CD14-positive monocyte (primary cell): ENCODE measurements around the gene SPSB2. TPM values are rescaled to one million over a fixed set of nuclear protein-coding genes. Genes with fewer than 3 reads are reported as not detected.
A peak's percentile ranks its signal among the peaks of the same experiment; 100 is the strongest.

Source experiments
- DNase-seq, 3 donors: peaks; one replicate each; pipeline ENCODE4 v3.0.0-alpha.2; 2011 to 2022
- H2AFZ ChIP-seq: 2 replicates; pipeline ENCODE4 v1.6.0; 2012; ENCODE audit warnings: mild to moderate bottlenecking, low read depth, low read length, inconsistent platforms; ENCODE audit not compliant: insufficient read depth, poor library complexity, severe bottlenecking
- H3K27ac ChIP-seq, 2 donors: 1 replicate in 1 of 2; 2 replicates in 1 of 2; pipeline ENCODE4 v1.5.1; 2012 to 2013; ENCODE audit warnings: low read length in 2 of 2, control low read depth in 1 of 2, inconsistent platforms in 1 of 2, low read depth in 1 of 2, mild to moderate bottlenecking in 1 of 2
- H3K27me3 ChIP-seq, 2 donors: one replicate each; pipeline versions ENCODE4 v1.6.0 to v1.6.1; 2011 to 2013; ENCODE audit warnings: low read length in 2 of 2; ENCODE audit not compliant: control insufficient read depth in 2 of 2, insufficient read depth in 2 of 2
- H3K36me3 ChIP-seq, 2 donors: replicated peaks in 1 of 2; 1 replicate in 1 of 2; 2 replicates in 1 of 2; pipeline versions ENCODE4 v1.5.1 to v1.6.1; 2012 to 2013; ENCODE audit warnings: low read length in 2 of 2, control low read depth in 1 of 2, inconsistent platforms in 1 of 2, mild to moderate bottlenecking in 1 of 2; ENCODE audit not compliant: insufficient read depth in 2 of 2, control insufficient read depth in 1 of 2
- H3K4me1 ChIP-seq, 2 donors: 1 replicate in 1 of 2; 2 replicates in 1 of 2; pipeline versions ENCODE4 v1.5.1 to v1.6.1; 2012 to 2013; ENCODE audit warnings: low read length in 2 of 2, control low read depth in 1 of 2, inconsistent platforms in 1 of 2, mild to moderate bottlenecking in 1 of 2, moderate library complexity in 1 of 2; ENCODE audit not compliant: insufficient read depth in 2 of 2, control insufficient read depth in 1 of 2
- H3K4me2 ChIP-seq: replicated peaks from 2 replicates; pipeline ENCODE3; 2012; ENCODE audit warnings: low read length, moderate library complexity, mild to moderate bottlenecking; ENCODE audit not compliant: poor library complexity, severe bottlenecking; ENCODE audit errors: extremely low read depth
- H3K4me3 ChIP-seq, 3 experiments: fragments of 200-600 bp in 1 of 3; sonication (generic) in 1 of 3; replicated peaks in 1 of 3; 1 replicate in 2 of 3; 2 replicates in 1 of 3; pipeline ENCODE4 v1.5.1; 2011 to 2013; ENCODE audit warnings: low read length in 3 of 3, mild to moderate bottlenecking in 3 of 3, control low read depth in 2 of 3, low read depth in 2 of 3, inconsistent platforms in 1 of 3, moderate library complexity in 1 of 3
- H3K79me2 ChIP-seq: 2 replicates; pipeline ENCODE4 v1.6.0; 2012; ENCODE audit warnings: mild to moderate bottlenecking, control low read depth, inconsistent platforms, low read length, moderate library complexity; ENCODE audit not compliant: insufficient read depth
- H3K9ac ChIP-seq: 2 replicates; pipeline ENCODE4 v1.6.0; 2017; ENCODE audit warnings: low read length, mild to moderate bottlenecking; ENCODE audit not compliant: insufficient read depth, poor library complexity, severe bottlenecking
- H3K9me3 ChIP-seq, 2 donors: replicated peaks in 1 of 2; 1 replicate in 1 of 2; 2 replicates in 1 of 2; pipeline versions ENCODE4 v1.5.1 to v1.6.1; 2012 to 2013; ENCODE audit warnings: low read length in 2 of 2, control low read depth in 1 of 2; ENCODE audit not compliant: control insufficient read depth in 1 of 2, insufficient read depth in 1 of 2
- H4K20me1 ChIP-seq: 2 replicates; pipeline ENCODE4 v1.6.0; 2012; ENCODE audit warnings: mild to moderate bottlenecking, low read length, control low read depth, moderate library complexity; ENCODE audit not compliant: insufficient read depth
- H3K27ac Mint-ChIP-seq, 7 donors: one replicate each; pipeline ENCODE4 v1.8.0; 2020; ENCODE audit warnings: mild to moderate bottlenecking in 7 of 7, mixed read lengths in 7 of 7, moderate library complexity in 6 of 7, inconsistent platforms in 2 of 7
- H3K27me3 Mint-ChIP-seq, 3 donors: one replicate each; pipeline ENCODE4 v1.8.0; 2021 to 2022; ENCODE audit warnings: low read depth in 3 of 3, mild to moderate bottlenecking in 3 of 3, mixed read lengths in 3 of 3, moderate library complexity in 3 of 3, inconsistent platforms in 1 of 3
- H3K36me3 Mint-ChIP-seq, 2 donors: one replicate each; pipeline ENCODE4 v1.8.0; 2020; ENCODE audit warnings: mixed read lengths in 2 of 2, inconsistent platforms in 1 of 2, mild to moderate bottlenecking in 1 of 2
- H3K4me1 Mint-ChIP-seq: one replicate; pipeline ENCODE4 v1.8.0; 2020; ENCODE audit warnings: mild to moderate bottlenecking, mixed read lengths
- H3K4me3 Mint-ChIP-seq, 2 donors: one replicate each; pipeline ENCODE4 v1.8.0; 2020; ENCODE audit warnings: mild to moderate bottlenecking in 2 of 2, mixed read lengths in 2 of 2, moderate library complexity in 1 of 2
- H3K9me3 Mint-ChIP-seq, 7 donors: one replicate each; pipeline ENCODE4 v1.8.0; 2020 to 2022; ENCODE audit warnings: mixed read lengths in 7 of 7, mild to moderate bottlenecking in 6 of 7, moderate library complexity in 6 of 7, inconsistent platforms in 2 of 7
- WGBS: methylation state at CpG from one replicate; pipeline ENCODE4 v1.1.5; 2013; ENCODE audit warnings: missing lambda C conversion rate; ENCODE audit not compliant: insufficient coverage; 5-methylcytosine and 5-hydroxymethylcytosine counted together
- intact Hi-C, 2 donors: fragments of 100-400 bp; cut with micrococcal nuclease; formaldehyde crosslinking; loops; one replicate each; pipeline versions ENCODE4 v1.15.0 to v1.15.1; 2023
- polyA plus RNA-seq, 3 donors: library from polyadenylated mRNA; depleted of rRNA in 1 of 3; unstranded in 2 of 3; stranded (reverse) in 1 of 3; fragments of 300-500 nt in 2 of 3; fragments of >200 nt in 1 of 3; fragmentation: Illumina TruSeq in 2 of 3; gene quantifications; 1 replicate in 2 of 3; 2 replicates in 1 of 3; pipeline ENCODE4 v1.2.3, GENCODE V29; 2012 to 2021
- TF ChIP-seq, protein P1 (sequence below): fragments of 200-600 bp; IDR thresholded peaks from one replicate; pipeline ENCODE4 v1.8.0; 2022; ENCODE audit warnings: antibody characterized with exemption, mild to moderate bottlenecking

The SPSB2 gene
- polyA plus RNA-seq, 3 donors: 4.7 to 6.9 (median 6.6) TPM

DNA sequence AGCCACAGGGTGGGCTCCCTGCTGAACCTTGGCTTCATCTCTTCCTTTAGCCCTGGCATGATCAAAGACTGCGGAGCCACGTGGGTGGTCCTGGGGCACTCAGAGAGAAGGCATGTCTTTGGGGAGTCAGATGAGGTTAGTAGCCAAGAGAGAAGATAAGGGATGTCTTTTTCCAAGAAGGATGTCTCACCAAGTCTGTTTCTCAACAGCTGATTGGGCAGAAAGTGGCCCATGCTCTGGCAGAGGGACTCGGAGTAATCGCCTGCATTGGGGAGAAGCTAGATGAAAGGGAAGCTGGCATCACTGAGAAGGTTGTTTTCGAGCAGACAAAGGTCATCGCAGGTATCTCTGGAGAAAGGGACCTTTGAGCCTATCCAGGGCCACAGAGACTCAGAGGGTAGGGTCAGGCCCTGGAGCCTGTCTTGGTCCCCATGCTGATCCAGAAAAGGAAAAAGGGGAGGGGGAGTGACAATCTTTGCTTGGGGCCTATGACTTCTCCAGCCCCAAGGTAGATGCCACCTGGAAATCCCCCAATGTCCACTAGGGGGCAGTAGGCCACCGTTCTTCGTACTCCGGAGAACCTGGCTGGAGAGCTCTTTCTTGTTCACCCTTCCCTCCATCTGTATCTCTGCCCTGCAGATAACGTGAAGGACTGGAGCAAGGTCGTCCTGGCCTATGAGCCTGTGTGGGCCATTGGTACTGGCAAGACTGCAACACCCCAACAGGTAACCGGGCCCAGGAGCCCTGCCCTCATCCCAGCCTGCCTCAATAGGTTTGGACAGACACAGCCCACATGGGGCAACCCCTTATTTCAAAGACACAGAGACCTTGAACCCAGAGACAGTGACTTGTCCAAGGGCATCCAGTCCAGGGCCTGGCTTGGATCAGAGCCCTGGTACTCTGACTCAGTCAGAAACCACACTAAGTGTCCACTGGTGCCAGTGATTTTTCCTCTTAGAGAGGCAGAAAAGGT is 3.8 kb downstream of the SPSB2 start:
- H3K79me2 ChIP-seq: peaks cover 57% of the 10 kb centered on the region
- Mint-ChIP-seq H3K36me3 (peaks cover 36 to 49% of the 10 kb centered on the region in 2 donors), H3K27me3 (peaks cover 0 to 3% (median 1%) of the 10 kb centered on the region in 3 donors), H3K27ac (peak overlapping the region in 6 of 7 donors; percentile 60 to 91 (median 84)), H3K4me1 (peaks cover 57% of the 10 kb centered on the region), H3K9me3 (no peaks in the 10 kb centered on the region), H3K4me3 (peak overlapping the region; percentile 30 to 92)
- intact Hi-C loops: loop anchor here (2.0 to 5.0 kb wide), 6 partner anchors 38 to 243 kb away; partner anchors contain the start of genes C12orf57 (in 1 of the 2), C1RL (in 1 of the 2) and RNU7-1 (in 1 of the 2)
- peaks cover 43 to 68% of the 10 kb centered on the region in 2 donors for H3K4me1 ChIP-seq
- H3K27me3 ChIP-seq: no peaks in the 10 kb centered on the region
- H3K36me3 ChIP-seq: peaks cover 28 to 40% of the 10 kb centered on the region in 2 donors
- peak overlapping the region; percentile 94 for H3K4me2 ChIP-seq
- no peak overlapping the region for H3K9ac ChIP-seq
- H2AFZ ChIP-seq: no peak overlapping the region
- peak overlapping the region in 1 of 3 experiments; percentile 97 for H3K4me3 ChIP-seq
- H3K27ac ChIP-seq: no peak overlapping the region
- no peaks in the 10 kb centered on the region for H3K9me3 ChIP-seq
- peaks cover 55% of the 10 kb centered on the region for H4K20me1 ChIP-seq
- TF ChIP-seq, protein P1, sequence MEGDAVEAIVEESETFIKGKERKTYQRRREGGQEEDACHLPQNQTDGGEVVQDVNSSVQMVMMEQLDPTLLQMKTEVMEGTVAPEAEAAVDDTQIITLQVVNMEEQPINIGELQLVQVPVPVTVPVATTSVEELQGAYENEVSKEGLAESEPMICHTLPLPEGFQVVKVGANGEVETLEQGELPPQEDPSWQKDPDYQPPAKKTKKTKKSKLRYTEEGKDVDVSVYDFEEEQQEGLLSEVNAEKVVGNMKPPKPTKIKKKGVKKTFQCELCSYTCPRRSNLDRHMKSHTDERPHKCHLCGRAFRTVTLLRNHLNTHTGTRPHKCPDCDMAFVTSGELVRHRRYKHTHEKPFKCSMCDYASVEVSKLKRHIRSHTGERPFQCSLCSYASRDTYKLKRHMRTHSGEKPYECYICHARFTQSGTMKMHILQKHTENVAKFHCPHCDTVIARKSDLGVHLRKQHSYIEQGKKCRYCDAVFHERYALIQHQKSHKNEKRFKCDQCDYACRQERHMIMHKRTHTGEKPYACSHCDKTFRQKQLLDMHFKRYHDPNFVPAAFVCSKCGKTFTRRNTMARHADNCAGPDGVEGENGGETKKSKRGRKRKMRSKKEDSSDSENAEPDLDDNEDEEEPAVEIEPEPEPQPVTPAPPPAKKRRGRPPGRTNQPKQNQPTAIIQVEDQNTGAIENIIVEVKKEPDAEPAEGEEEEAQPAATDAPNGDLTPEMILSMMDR: peak; percentile 95
- 46% methylated on average over 10 of the region's 12 CpGs for WGBS
- DNase-seq: peak; percentile 73 to 78 (median 77)
